ENCODE measurements around the gene FLT4. TPM values are rescaled to one million over a fixed set of nuclear protein-coding genes. Genes with fewer than 3 reads are reported as not detected.
A peak's percentile ranks its signal among the peaks of the same experiment; 100 is the strongest.

FLT4 gene
- total RNA-seq, 1 experiment from 2014 or later = 6.3 TPM

DNA sequence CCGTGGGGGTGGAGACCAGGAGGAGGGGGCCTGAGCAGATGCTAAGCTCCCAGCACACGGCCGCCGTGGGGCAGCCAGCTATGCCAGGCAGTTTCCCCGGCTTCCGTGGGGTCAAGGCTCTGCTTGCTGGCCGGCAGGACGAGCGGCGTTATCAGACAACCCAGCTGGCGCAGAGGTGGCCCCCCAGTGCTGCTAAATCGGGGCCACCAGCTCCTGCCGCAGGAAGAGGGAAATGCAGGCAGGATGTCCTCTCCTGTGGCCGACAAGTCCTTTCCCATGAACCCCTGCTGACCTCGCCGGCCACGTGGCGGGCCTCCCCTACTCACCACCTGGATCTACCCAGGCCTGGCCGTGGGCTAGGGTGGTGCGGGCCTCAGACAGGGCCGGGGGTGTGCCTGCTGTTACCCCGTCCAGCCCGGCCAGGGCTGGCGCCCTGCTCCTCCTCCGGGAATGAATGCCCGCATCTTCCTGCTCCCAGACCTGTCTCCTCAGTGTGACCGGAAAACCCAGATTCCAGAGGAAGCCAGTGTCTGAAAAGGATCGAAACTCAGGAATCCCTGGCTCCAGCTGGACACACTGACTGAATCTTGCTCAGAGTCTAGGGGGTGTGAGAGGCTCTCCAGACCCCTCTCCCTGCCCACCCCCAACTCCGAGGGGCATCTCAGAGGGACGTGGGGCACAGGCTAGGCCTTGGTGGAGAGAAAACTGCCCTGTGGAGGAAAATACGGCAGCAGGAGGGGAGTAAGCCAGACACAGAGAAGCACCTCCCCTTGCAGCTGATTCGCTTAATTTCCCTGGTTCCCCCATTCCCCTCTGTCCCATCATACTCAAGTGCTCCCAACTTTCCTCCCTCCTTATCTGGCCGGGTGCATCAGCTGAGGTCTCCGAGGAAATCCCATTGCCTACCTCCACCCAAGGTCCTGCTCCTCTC is 3.9 kb downstream of the FLT4 start:
- Histone ChIP-seq H3K9me3 (ENCODE audit: control insufficient read depth, low read depth, low read length) (no peaks in the 10 kb centered on the region), H3K27ac (ENCODE audit: insufficient read length, low read depth, low read length) (no peak overlapping the region), H3K79me1 (ENCODE audit: insufficient read depth, low read depth, low read length, poor library complexity, severe bottlenecking) (no peaks in the 10 kb centered on the region), H3K23me2 (ENCODE audit: insufficient read length, low read depth, low read length, poor library complexity, severe bottlenecking) (peaks cover 10% of the 10 kb centered on the region), H3K23ac (ENCODE audit: insufficient read length, low read depth, low read length) (no peak overlapping the region), H4K91ac (ENCODE audit: insufficient read length, low read depth, low read length) (no peak overlapping the region), H4K5ac (ENCODE audit: insufficient read length, low read depth, low read length) (no peak overlapping the region), H2BK20ac (ENCODE audit: low read depth, low read length, poor library complexity, severe bottlenecking) (no peak overlapping the region), H4K8ac (replicated peaks; ENCODE audit: insufficient read length, low read depth, low read length) (no peak overlapping the region), H3T11ph (ENCODE audit: low read length) (no peak overlapping the region), H3K4me2 (ENCODE audit: insufficient read depth, insufficient read length, low read length) (no peak overlapping the region), H3K9ac (ENCODE audit: extremely low read depth, insufficient read length, low read length) (no peak overlapping the region), H3K79me2 (ENCODE audit: insufficient read depth, low read length) (no peaks in the 10 kb centered on the region), H3K4me1 (ENCODE audit: insufficient read depth, low read length) (no peaks in the 10 kb centered on the region), H3K4ac (ENCODE audit: low read depth, low read length) (no peak overlapping the region), H3K18ac (ENCODE audit: insufficient read length, low read depth, low read length) (no peak overlapping the region), H3K14ac (ENCODE audit: insufficient read depth, low read length) (no peak overlapping the region; the same call in 1 of the 2 replicates), H3K56ac (ENCODE audit: insufficient read length, low read depth, low read length) (no peak overlapping the region), H2AFZ (ENCODE audit: low read length) (no peak overlapping the region), H2AK5ac (ENCODE audit: insufficient read length, low read length) (no peak overlapping the region), H2BK120ac (ENCODE audit: low read depth, low read length, poor library complexity, severe bottlenecking) (no peak overlapping the region), H2BK15ac (ENCODE audit: low read depth, low read length) (no peak overlapping the region), H3K27me3 (ENCODE audit: insufficient read depth, low read length) (peaks cover 11% of the 10 kb centered on the region; the same call in 1 of the 2 replicates), H4K20me1 (ENCODE audit: control insufficient read depth, insufficient read depth, insufficient read length) (no peaks in the 10 kb centered on the region), H2BK5ac (ENCODE audit: insufficient read length, low read length) (no peak overlapping the region), H2BK12ac (ENCODE audit: insufficient read length, low read depth, low read length) (no peak overlapping the region)
- no CpG with 5 or more reads among the region's 34 CpGs for WGBS (ENCODE audit: extremely low coverage, insufficient read length, low lambda C conversion rate)
- TF ChIP-seq, protein P1, sequence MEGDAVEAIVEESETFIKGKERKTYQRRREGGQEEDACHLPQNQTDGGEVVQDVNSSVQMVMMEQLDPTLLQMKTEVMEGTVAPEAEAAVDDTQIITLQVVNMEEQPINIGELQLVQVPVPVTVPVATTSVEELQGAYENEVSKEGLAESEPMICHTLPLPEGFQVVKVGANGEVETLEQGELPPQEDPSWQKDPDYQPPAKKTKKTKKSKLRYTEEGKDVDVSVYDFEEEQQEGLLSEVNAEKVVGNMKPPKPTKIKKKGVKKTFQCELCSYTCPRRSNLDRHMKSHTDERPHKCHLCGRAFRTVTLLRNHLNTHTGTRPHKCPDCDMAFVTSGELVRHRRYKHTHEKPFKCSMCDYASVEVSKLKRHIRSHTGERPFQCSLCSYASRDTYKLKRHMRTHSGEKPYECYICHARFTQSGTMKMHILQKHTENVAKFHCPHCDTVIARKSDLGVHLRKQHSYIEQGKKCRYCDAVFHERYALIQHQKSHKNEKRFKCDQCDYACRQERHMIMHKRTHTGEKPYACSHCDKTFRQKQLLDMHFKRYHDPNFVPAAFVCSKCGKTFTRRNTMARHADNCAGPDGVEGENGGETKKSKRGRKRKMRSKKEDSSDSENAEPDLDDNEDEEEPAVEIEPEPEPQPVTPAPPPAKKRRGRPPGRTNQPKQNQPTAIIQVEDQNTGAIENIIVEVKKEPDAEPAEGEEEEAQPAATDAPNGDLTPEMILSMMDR (conservative IDR thresholded peaks at IDR 0.05) = no peak
- H3K27ac Mint-ChIP-seq = no peak overlapping the region
- peaks cover 0 to 1% of the 10 kb centered on the region in 2 experiments; a peak in 2 of 5 replicates for H3K9me3 Mint-ChIP-seq
- no peak overlapping the region for H3K4me3 Mint-ChIP-seq
- peaks cover 46% of the 10 kb centered on the region for H3K27me3 Mint-ChIP-seq (ENCODE audit: low read depth)
- H3K4me1 Mint-ChIP-seq = peaks cover 11 to 22% of the 10 kb centered on the region in 2 experiments
- peak; percentile 29 for DNase-seq
- H3K36me3 Mint-ChIP-seq (ENCODE audit: insufficient read depth in 1 of 3, low read depth in 3 of 3) = peaks cover 0 to 5% (median 0%) of the 10 kb centered on the region in 3 experiments; a peak in 1 of 7 replicates

Data from H9 (cell line).